Right atrium auricular region (tissue), 2 donors: ENCODE measurements around the gene SRRM1. TPM values are rescaled to one million over a fixed set of nuclear protein-coding genes. Genes with fewer than 3 reads are reported as not detected.
"Not testable (repeated sequence)": the region's sequence is repeated elsewhere in the genome, so short reads cannot be mapped to it uniquely, and the experiment has no call there.

ENCODE experiments used
- DNase-seq: peaks from one replicate; pipeline ENCODE4 v3.0.0-alpha.2; 2019; ENCODE audit warnings: low spot score
- H3K27ac ChIP-seq, 2 donors: fragments of 200-600 bp; sonication (generic); 1 replicate in 1 of 2; 2 replicates in 1 of 2; pipeline ENCODE4 v1.5.1; 2016 to 2019
- H3K27me3 ChIP-seq, 2 donors: fragments of 200-600 bp; sonication (generic); one replicate each; pipeline versions ENCODE4 v1.5.1 to v1.6.0; 2017 to 2019
- H3K36me3 ChIP-seq: fragments of 200-600 bp; sonication (generic); one replicate; pipeline ENCODE4 v1.5.1; 2016
- H3K4me1 ChIP-seq, 2 donors: fragments of 200-600 bp; sonication (generic); one replicate each; pipeline versions ENCODE4 v1.5.1 to v1.6.0; 2017 to 2019
- H3K4me3 ChIP-seq, 2 donors: fragments of 200-600 bp; sonication (generic); 1 replicate in 1 of 2; 2 replicates in 1 of 2; pipeline ENCODE4 v1.5.1; 2017 to 2019; ENCODE audit warnings: mild to moderate bottlenecking in 1 of 2, moderate library complexity in 1 of 2
- H3K9me3 ChIP-seq, 2 donors: fragments of 200-600 bp; sonication (generic); one replicate each; pipeline ENCODE4 v1.5.1; 2019
- total RNA-seq, 2 donors: library from RNA; depleted of rRNA; stranded (reverse); fragments of >200 nt; gene quantifications; one replicate each; pipeline ENCODE4 v1.1.0, GENCODE V29; 2016
- TF ChIP-seq, protein P1 (sequence below), 2 donors: fragments of 200-600 bp; sonication (generic); IDR thresholded peaks; one replicate each; pipeline ENCODE4 v1.5.1; 2019; ENCODE audit warnings: antibody characterized with exemption in 2 of 2

SRRM1 gene
- total RNA-seq, 2 donors from 2014 or later = 49.5 to 50.5 TPM

- Histone ChIP-seq H3K36me3 (no peaks in the 10 kb centered on the region), H3K9me3 (no peaks in the 10 kb centered on the region), H3K4me3 (no peak overlapping the region), H3K27ac (peak overlapping the region; percentile 75 to 80), H3K27me3 (no peaks in the 10 kb centered on the region), H3K4me1 (peaks cover 0 to 51% of the 10 kb centered on the region in 2 donors)
- TF ChIP-seq, protein P1, sequence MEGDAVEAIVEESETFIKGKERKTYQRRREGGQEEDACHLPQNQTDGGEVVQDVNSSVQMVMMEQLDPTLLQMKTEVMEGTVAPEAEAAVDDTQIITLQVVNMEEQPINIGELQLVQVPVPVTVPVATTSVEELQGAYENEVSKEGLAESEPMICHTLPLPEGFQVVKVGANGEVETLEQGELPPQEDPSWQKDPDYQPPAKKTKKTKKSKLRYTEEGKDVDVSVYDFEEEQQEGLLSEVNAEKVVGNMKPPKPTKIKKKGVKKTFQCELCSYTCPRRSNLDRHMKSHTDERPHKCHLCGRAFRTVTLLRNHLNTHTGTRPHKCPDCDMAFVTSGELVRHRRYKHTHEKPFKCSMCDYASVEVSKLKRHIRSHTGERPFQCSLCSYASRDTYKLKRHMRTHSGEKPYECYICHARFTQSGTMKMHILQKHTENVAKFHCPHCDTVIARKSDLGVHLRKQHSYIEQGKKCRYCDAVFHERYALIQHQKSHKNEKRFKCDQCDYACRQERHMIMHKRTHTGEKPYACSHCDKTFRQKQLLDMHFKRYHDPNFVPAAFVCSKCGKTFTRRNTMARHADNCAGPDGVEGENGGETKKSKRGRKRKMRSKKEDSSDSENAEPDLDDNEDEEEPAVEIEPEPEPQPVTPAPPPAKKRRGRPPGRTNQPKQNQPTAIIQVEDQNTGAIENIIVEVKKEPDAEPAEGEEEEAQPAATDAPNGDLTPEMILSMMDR (IDR thresholded peaks at IDR 0.05) = no peak
- peak; percentile 96 for DNase-seq
These were observed 77.0 kb downstream of the SRRM1 start for GRCh38 chr1:24720152-24720551.

DNA sequence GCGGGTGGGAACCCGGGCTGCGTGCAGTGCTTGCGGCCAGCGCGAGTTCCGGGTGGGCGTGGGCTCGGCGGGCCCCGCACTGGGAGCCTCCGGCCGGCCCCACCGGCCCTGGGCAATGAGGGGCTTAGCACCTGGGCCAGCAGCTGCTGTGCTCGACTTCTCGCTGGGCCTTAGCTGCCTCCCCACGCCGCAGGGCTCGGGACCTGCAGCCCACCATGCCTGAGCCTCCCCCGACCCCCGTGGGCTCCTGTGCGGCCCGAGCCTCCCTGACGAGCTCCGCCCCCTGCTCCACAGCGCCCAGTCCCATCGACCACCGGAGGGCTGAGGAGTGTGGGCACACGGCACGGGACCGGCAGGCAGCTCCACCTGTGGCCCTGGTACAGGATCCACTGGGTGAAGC is 78.4 kb downstream of the SRRM1 start:
- DNase-seq = no peak
- TF ChIP-seq, protein P1 (IDR thresholded peaks at IDR 0.05) = no peak
- no peaks in the 10 kb centered on the region for H3K36me3 ChIP-seq
- no peak overlapping the region for H3K4me3 ChIP-seq
- no peaks in the 10 kb centered on the region for H3K9me3 ChIP-seq
- no peak overlapping the region for H3K27ac ChIP-seq
- H3K4me1 ChIP-seq = peaks cover 0 to 59% of the 10 kb centered on the region in 2 donors
- no peaks in the 10 kb centered on the region for H3K27me3 ChIP-seq

- H3K4me3 ChIP-seq, H3K9me3 ChIP-seq, H3K36me3 ChIP-seq, H3K27ac ChIP-seq, DNase-seq, H3K27me3 ChIP-seq: not testable (repeated sequence)
- H3K4me1 ChIP-seq = peaks cover 0 to 67% of the 10 kb centered on the region in 2 donors
These were observed 79.3 kb downstream of the SRRM1 start for GRCh38 chr1:24722073-24723035.

Other genes starting within 250 kb of the SRRM1 start
- 1 to 10 TPM; 2.0 to 3.6 TPM for gene STPG1, start 229.5 kb upstream of the SRRM1 start, total RNA-seq
- gene NIPAL3, start 227.5 kb upstream of the SRRM1 start, total RNA-seq = 10 to 100 TPM; 34.8 to 43.3 TPM
- gene RCAN3, start 140.5 kb upstream of the SRRM1 start, total RNA-seq = 1 to 10 TPM; 5.0 to 7.5 TPM
- under 1 TPM; 0.16 to 0.22 TPM for gene NCMAP, start 87.2 kb upstream of the SRRM1 start, total RNA-seq
- 100 to 1,000 TPM; 236 to 265 TPM for gene CLIC4, start 102.1 kb downstream of the SRRM1 start, total RNA-seq